K562 (cell line): Measurements from ENCODE around the gene AIFM1. TPM values are rescaled to one million over a fixed set of nuclear protein-coding genes. Genes with fewer than 3 reads are reported as not detected.

Source experiments
- ERF ChIP-seq: fragments of 450-650 bp; formaldehyde crosslinking; IDR thresholded peaks from 2 replicates; pipeline ENCODE4 v1.4.0; 2020; ENCODE audit warnings: mild to moderate bottlenecking, mixed read lengths
- ETV1 ChIP-seq: fragments of 450-650 bp; conservative IDR thresholded peaks from 2 replicates; pipeline ENCODE4 v1.6.1; 2016; ENCODE audit warnings: missing genetic modification characterization, control low read depth, low read depth, missing compliant biosample characterization
- KAT2B ChIP-seq: IDR thresholded peaks from one replicate; pipeline ENCODE4 v1.6.1; 2012; ENCODE audit warnings: low read depth, mild to moderate bottlenecking, control low read depth, inconsistent platforms, low read length, moderate library complexity
- KLF1 ChIP-seq: fragments of 450-650 bp; IDR thresholded peaks from 2 replicates; pipeline ENCODE4 v1.6.1; 2016; ENCODE audit warnings: missing genetic modification characterization, missing compliant biosample characterization
- NBN ChIP-seq: fragments of 450-650 bp; IDR thresholded peaks from 2 replicates; pipeline ENCODE4 v1.6.1; 2016; ENCODE audit warnings: low read depth, mild to moderate bottlenecking
- NONO ChIP-seq, 2 experiments: fragments of 200-400 bp in 1 of 2; fragments of 450-650 bp in 1 of 2; formaldehyde crosslinking in 1 of 2; IDR thresholded peaks; 2 replicates each; pipeline ENCODE4 v1.6.1; 2017; ENCODE audit warnings: low read depth in 2 of 2, mild to moderate bottlenecking in 2 of 2, moderate library complexity in 2 of 2, low read length in 1 of 2
- NUFIP1 ChIP-seq: fragments of 450-650 bp; IDR thresholded peaks from 2 replicates; pipeline ENCODE4 v1.6.1; 2018; ENCODE audit not compliant: partially characterized antibody
- SP1 ChIP-seq: sonication (generic); formaldehyde crosslinking; IDR thresholded peaks from 2 replicates; pipeline ENCODE4 v1.8.1; 2022; ENCODE audit warnings: mild to moderate bottlenecking, missing genetic modification reagents
- THRB ChIP-seq: fragments of 450-650 bp; formaldehyde crosslinking; conservative IDR thresholded peaks from 2 replicates; pipeline ENCODE4 v1.4.0; 2022; ENCODE audit warnings: mild to moderate bottlenecking, missing genetic modification characterization
- U2AF2 ChIP-seq: fragments of 200-400 bp; formaldehyde crosslinking; optimal IDR thresholded peaks from 2 replicates; pipeline ENCODE3; 2017; ENCODE audit warnings: low read depth, mild to moderate bottlenecking, low read length
- ZFP1 ChIP-seq: fragments of 450-650 bp; formaldehyde crosslinking; IDR thresholded peaks from 2 replicates; pipeline ENCODE4 v1.4.0; 2020; ENCODE audit warnings: mild to moderate bottlenecking, mixed read lengths
- ZNF354B ChIP-seq: fragments of 250-450 bp; sonication (Bioruptor Pico); IDR thresholded peaks from 2 replicates; pipeline ENCODE4 v1.4.0; 2020
- ZNF589 ChIP-seq: fragments of 200-800 bp; sonication (Bioruptor generic); IDR thresholded peaks from 2 replicates; pipeline ENCODE4 v1.6.1; 2016; ENCODE audit warnings: low read depth, missing genetic modification characterization, missing compliant biosample characterization
- polyA plus RNA-seq, 8 experiments: library from polyadenylated mRNA; depleted of rRNA in 4 of 8; stranded (reverse) in 5 of 8; unstranded in 3 of 8; fragments of >200 nt; fragmentation: Nextera tagmentation in 2 of 8; fragmentation: Illumina TruSeq in 1 of 8; extraction: Ambion mirVana in 2 of 8; extraction: Trizol in 1 of 8; gene quantifications; 2 replicates each; pipeline versions ENCODE4 v1.2.1 to v1.2.3, GENCODE V29; 2011 to 2014; ENCODE audit warnings: inconsistent platforms in 1 of 8, missing spikeins in 1 of 8
- total RNA-seq, 7 experiments: library from RNA; depleted of rRNA in 6 of 7; stranded (reverse); fragments of >200 nt in 6 of 7; fragmentation: Illumina TruSeq in 2 of 7; extraction: Trizol in 2 of 7; gene quantifications; 2 replicates each; pipeline versions ENCODE4 v1.2.1 to v1.2.3, GENCODE V29; 2011 to 2021; ENCODE audit warnings: low replicate concordance in 1 of 7
- TF ChIP-seq, protein P1 (sequence below): fragments of 450-650 bp; IDR thresholded peaks from 2 replicates; pipeline ENCODE4 v1.7.1; 2018; ENCODE audit warnings: mild to moderate bottlenecking, low read depth; ENCODE audit not compliant: partially characterized antibody
- TF ChIP-seq, protein P2 (sequence below): fragments of 250-450 bp; sonication (Bioruptor Pico); IDR thresholded peaks from 2 replicates; pipeline ENCODE4 v1.8.0; 2021; ENCODE audit warnings: moderate library complexity, mild to moderate bottlenecking, inconsistent platforms
- TF ChIP-seq, protein P3 (sequence below): fragments of 250-450 bp; sonication (Bioruptor Pico); IDR thresholded peaks from 2 replicates; pipeline ENCODE4 v1.5.0; 2021; ENCODE audit warnings: mild to moderate bottlenecking, moderate library complexity
- TF ChIP-seq, protein P4 (sequence below): fragments of 450-650 bp; formaldehyde crosslinking; IDR thresholded peaks from 2 replicates; pipeline ENCODE4 v1.4.0; 2022; ENCODE audit warnings: mild to moderate bottlenecking, moderate library complexity

AIFM1 gene
- total and polyA plus RNA-seq, 9 of the 15 experiments (the other 6 are each of a cell fraction or from before 2014, with no cell fraction given): 51.0 to 117 (median 91.2) TPM

DNA sequence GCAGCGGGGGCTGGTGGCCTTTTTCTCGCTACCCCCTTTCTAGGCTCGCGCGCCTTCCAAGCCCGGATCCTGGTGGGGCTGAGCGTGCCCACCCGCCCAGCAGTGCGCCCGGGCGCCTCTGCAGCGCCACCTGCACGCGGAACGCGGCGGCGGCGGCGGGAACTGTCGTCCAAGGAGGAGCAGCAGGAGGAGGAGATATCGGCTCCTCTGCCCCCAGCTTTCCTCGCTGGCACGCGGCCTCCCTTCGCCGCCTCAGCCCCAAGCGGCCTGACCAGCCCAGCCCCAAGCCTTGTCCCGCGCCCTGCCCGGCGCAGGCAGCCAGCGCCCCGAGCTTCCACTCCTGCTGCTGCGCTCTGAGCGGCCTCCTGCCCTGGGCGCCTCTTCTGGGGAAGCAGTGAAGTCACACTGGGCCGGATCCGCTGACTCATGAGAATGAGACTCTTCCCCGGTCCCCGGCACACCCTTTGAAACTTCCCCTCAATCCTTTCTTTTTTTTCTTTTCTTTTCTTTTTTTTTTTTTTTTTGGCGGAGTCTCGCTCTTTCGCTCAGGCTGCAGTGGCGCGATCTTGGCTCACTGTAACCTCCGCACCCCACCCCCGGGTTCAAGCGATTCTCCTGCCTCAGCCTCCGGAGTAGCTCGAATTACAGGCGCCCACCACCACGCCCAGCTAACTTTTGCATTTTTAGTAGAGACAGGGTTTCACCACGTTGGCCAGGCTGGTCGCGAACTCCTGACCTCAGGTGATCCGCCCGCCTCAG is 44.7 kb downstream of the AIFM1 start (continued):
- TF ChIP-seq, protein P1, sequence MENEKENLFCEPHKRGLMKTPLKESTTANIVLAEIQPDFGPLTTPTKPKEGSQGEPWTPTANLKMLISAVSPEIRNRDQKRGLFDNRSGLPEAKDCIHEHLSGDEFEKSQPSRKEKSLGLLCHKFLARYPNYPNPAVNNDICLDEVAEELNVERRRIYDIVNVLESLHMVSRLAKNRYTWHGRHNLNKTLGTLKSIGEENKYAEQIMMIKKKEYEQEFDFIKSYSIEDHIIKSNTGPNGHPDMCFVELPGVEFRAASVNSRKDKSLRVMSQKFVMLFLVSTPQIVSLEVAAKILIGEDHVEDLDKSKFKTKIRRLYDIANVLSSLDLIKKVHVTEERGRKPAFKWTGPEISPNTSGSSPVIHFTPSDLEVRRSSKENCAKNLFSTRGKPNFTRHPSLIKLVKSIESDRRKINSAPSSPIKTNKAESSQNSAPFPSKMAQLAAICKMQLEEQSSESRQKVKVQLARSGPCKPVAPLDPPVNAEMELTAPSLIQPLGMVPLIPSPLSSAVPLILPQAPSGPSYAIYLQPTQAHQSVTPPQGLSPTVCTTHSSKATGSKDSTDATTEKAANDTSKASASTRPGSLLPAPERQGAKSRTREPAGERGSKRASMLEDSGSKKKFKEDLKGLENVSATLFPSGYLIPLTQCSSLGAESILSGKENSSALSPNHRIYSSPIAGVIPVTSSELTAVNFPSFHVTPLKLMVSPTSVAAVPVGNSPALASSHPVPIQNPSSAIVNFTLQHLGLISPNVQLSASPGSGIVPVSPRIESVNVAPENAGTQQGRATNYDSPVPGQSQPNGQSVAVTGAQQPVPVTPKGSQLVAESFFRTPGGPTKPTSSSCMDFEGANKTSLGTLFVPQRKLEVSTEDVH: no peak
- TF ChIP-seq, protein P2, sequence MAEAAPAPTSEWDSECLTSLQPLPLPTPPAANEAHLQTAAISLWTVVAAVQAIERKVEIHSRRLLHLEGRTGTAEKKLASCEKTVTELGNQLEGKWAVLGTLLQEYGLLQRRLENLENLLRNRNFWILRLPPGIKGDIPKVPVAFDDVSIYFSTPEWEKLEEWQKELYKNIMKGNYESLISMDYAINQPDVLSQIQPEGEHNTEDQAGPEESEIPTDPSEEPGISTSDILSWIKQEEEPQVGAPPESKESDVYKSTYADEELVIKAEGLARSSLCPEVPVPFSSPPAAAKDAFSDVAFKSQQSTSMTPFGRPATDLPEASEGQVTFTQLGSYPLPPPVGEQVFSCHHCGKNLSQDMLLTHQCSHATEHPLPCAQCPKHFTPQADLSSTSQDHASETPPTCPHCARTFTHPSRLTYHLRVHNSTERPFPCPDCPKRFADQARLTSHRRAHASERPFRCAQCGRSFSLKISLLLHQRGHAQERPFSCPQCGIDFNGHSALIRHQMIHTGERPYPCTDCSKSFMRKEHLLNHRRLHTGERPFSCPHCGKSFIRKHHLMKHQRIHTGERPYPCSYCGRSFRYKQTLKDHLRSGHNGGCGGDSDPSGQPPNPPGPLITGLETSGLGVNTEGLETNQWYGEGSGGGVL (CRISPR knock-in tag): no peak
- TF ChIP-seq SP1: no peak; the same call in 1 of the 2 replicates
- TF ChIP-seq U2AF2: no peak
- TF ChIP-seq THRB (CRISPR knock-in tag): no peak
- TF ChIP-seq, protein P3, sequence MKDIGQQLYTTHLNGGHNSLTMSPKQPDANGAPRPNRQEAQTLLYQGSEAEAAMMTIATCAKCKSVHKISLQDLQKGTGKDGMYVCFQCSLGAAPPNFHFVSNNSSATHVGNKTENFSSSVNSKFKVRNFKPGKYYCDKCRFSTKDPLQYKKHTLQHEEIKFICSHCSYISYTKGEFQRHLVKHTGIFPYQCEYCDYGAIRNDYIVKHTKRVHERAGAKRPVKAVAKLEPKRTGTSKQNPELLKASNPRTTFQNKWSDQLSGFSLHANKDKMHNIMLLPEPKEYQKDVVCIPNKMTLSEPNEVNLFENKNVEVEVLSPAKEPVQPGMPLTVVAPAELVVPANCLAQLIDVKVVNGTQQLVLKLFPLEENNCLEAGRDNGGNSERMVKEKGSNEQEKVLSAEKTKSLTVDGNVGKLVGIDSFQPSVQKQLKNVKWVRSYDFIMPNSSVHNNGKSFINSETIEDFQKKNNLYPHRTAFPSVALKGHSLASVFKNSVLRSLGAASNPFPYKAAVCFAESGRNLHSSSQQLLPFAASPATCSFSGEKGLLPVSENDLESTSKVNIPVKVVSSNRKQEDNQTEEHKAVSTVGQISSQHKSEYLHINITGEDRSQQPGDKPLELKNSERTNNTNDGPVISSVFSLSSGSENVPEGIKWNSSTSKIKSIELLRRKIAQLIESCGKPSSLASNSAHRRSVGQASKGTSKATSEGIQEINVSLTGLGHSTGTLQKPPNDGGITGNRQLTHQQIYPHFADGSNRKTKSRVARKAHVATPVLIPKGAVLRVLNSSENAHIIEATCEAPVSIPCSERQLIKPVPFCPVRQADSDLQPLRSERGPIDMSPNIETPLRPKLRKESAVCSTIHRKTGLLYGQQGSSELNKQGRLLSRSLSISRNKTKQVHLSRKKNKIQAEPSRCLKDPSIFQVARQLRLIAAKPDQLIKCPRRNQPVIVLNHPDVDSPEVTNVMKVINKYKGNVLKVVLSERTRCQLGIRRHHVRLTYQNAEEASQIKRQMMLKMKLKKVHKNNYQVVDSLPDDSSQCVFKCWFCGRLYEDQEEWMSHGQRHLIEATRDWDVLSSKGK: no peak
- TF ChIP-seq ZNF589 (CRISPR knock-in tag): no peak
- TF ChIP-seq NBN: 0 out of 2 replicates have a peak, but pooled peaks have one; percentile 28
- TF ChIP-seq KLF1 (tag): no peak
- TF ChIP-seq ETV1 (tag): no peak
- no peak for TF ChIP-seq KAT2B
- no peak for TF ChIP-seq ZFP1 (CRISPR knock-in tag)
- peak in 1 of 2 experiments; percentile 44; a peak in 1 of 4 replicates for TF ChIP-seq NONO (IDR thresholded peaks at IDR 0.05; ENCODE audit: low read depth in 2 of 2, low read length in 1 of 2)
- TF ChIP-seq ZNF354B: no peak
- TF ChIP-seq ERF (CRISPR knock-in tag): peak; percentile 36; the same call in 1 of the 2 replicates
- TF ChIP-seq, protein P4, sequence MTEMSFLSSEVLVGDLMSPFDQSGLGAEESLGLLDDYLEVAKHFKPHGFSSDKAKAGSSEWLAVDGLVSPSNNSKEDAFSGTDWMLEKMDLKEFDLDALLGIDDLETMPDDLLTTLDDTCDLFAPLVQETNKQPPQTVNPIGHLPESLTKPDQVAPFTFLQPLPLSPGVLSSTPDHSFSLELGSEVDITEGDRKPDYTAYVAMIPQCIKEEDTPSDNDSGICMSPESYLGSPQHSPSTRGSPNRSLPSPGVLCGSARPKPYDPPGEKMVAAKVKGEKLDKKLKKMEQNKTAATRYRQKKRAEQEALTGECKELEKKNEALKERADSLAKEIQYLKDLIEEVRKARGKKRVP: no peak
- TF ChIP-seq NUFIP1: no peak
